ENCODE results near the gene CRYGC.
"Not testable (repeated sequence)": the region's sequence is repeated elsewhere in the genome, so short reads cannot be mapped to it uniquely, and the experiment has no call there.

CRYGC gene

GRCh38 chr2:208135794-208136715, 6.4 kb upstream of the CRYGC start:
- DNase-seq, result no peak

- no peak for DNase-seq
These were observed 5.4 kb upstream of the CRYGC start for GRCh38 chr2:208134928-208135586.

- no peak for DNase-seq
These were observed 1.1 kb upstream of the CRYGC start for GRCh38 chr2:208130712-208131110.

GRCh38 chr2:208128136-208128535, 1.5 kb downstream of the CRYGC start:
- no peak for DNase-seq

GRCh38 chr2:208127090-208127489, 2.5 kb downstream of the CRYGC start:
- DNase-seq, result no peak

DNA sequence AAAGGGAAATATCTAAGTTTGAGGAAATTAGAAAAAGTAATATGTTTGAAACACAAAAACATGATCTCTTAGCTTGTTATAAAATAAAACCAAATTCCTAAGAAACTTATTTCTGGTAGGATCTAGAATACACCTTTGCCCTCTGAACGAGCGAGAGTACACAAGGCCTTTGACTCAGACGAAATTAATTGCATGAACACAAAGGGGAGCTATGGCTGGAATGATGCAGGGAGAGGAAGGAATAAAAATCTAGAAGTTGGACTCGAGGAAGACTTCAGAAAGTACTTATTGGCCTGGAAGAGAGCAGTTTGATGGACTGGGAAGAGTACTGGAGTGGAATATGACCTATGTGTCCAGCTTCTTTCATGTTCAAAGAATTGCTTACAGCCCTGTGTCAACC, 4.4 kb downstream of the CRYGC start:
- DNase-seq, result no peak

- DNase-seq, result not testable (repeated sequence)
These were observed 5.5 kb downstream of the CRYGC start, which contains the start of gene CRYGD for GRCh38 chr2:208124013-208124715. CRYGD (minus strand) TSS chr2:208124524; CDS start chr2:208124473, 51 bp downstream.

GRCh38 chr2:208122248-208122647, 7.4 kb downstream of the CRYGC start:
- no peak for DNase-seq

- no peak for DNase-seq
These were observed 10.7 kb downstream of the CRYGC start for GRCh38 chr2:208118918-208119317.

GRCh38 chr2:208117390-208117789, 12.2 kb downstream of the CRYGC start:
- not testable (repeated sequence) for DNase-seq

- DNase-seq, result no peak
These were observed 16.7 kb downstream of the CRYGC start for GRCh38 chr2:208112969-208113368.

GRCh38 chr2:208112273-208112745, 17.3 kb downstream of the CRYGC start:
- DNase-seq, result not testable (repeated sequence)

DNA sequence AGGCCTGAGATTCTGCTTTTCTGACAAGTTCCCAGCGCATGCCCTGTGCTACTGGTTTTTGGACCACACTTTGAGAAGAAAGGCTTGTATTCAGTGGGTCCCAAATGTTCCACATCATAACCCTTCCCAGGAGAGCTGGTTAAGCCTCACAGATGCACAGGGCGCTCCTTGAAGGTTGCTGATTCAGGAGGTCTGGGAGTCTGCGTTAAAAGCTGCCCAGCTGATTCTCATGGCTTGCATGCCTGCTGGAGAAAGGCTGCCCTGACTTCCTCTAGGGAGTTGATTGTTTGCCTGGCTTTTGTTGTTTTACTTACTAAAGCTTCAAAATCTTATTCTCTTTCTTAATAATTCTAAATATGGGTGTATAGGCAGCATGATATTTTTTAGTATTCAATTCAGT, 26.0 kb downstream of the CRYGC start:
- DNase-seq, result no peak

GRCh38 chr2:208101716-208102631, 27.7 kb downstream of the CRYGC start:
- no peak for DNase-seq

DNA sequence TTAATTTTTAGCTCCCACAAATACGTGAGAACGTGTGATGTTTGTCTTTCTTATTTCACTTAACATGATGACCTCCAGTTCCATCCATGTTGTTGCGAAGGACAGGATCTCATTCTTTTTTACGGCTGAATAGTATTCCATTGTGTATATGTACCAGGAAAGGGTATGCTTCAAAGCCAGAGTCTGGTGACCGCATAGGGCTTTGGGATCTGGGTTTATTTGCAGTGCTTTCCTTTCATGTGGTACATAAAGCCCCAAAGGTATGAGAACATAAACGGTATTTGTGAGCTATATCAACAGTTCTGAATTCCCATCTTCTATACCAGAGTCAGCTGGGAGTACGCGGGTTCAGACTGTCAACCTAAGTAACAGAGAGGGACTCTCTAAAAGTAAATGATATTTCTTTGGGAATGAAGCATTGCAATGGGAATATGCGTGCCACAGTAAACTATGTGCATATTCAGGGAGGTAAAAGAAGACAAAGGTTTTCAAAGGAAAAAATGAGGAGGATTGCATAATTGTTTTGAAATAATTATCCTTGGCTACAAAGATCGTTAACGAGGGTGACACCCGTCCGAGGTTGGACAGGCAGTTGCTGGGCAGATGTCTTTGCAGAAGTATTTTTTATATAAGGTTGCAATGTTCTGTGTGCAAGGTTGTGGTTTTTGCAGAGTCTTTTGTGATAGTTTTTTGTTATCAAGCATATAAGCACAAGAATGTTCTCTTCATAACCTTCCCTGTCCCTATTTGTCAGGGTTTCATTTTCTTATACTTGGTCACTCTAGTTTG, 29.8 kb downstream of the CRYGC start:
- no peak for DNase-seq

DNA sequence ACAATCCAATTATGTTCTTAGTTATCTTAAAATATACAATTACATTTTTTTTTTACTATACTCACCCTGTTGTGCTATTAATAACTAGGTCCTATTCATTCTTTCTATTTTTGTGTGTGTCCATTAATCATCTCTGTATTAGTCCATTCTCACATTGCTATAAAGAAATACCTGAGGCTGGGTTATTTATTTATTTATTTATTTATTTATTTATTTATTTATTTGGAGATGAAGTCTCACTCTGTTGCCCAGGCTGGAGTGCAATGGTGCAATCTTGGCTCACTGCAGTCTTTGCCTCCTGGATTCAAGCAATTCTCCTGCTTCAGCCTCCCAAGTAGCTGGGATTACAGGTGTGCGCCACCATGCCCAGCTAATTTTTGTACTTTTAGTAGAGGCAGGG, 30.9 kb downstream of the CRYGC start:
- DNase-seq, result not testable (repeated sequence)

GRCh38 chr2:208098267-208098666, 31.4 kb downstream of the CRYGC start:
- DNase-seq, result no peak

DNA sequence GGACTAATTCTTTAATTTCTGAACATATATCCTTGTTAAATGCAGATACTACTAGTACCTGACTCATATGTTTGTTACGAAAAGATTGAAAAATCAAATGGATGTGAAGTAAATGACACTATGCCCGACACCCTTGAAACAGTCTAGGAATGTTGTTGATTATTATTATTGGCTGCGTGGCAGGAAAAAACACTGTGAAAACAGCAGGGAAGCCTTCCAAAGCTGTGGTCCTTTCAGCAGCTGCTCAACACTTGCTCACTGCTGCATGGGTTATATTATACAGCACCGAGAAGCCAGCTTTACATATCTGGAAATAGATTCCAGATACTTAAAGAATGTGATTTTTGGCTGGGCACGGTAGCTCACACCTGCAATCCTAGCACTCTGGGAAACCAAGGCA, 31.8 kb downstream of the CRYGC start:
- no peak for DNase-seq

GRCh38 chr2:208097313-208097712, 32.3 kb downstream of the CRYGC start:
- no peak for DNase-seq

- no peak for DNase-seq
These were observed 33.5 kb downstream of the CRYGC start for GRCh38 chr2:208096080-208096479.

GRCh38 chr2:208093128-208093527, 36.5 kb downstream of the CRYGC start:
- no peak for DNase-seq

All from activated T-cell treated with anti-CD3 and anti-CD28 coated beads, Interleukin-2, amount 50 U/mL, for 1 hour (primary cell).